ENCODE results near the gene HTR4. TPM values are rescaled to one million over a fixed set of nuclear protein-coding genes. Genes with fewer than 3 reads are reported as not detected.

HTR4 gene
- total RNA-seq, 4 donors from 2014 or later: 0.25 to 1.2 (median 1.0) TPM; not detected in 1

- DNase-seq (ENCODE audit: low spot score in 2 of 2): no peak
- TF ChIP-seq CTCF (IDR thresholded peaks at IDR 0.05) (no peak), POLR2A (IDR thresholded peaks at IDR 0.05) (no peak)
- no peak overlapping the region for H3K4me3 ChIP-seq (ENCODE audit: low read depth, poor library complexity, severe bottlenecking)
- intact Hi-C loops (cut with DNase I; ENCODE audit: low total_unique reads): no loop called here
- WGBS, 2 donors: 61 to 65% methylated on average over 4 of the region's 4 CpGs
Measured at GRCh38 chr5:148666353-148666752, 12.0 kb upstream of the HTR4 start.

- intact Hi-C loops (cut with DNase I; ENCODE audit: low total_unique reads): no loop called here
- DNase-seq (ENCODE audit: low spot score in 2 of 2): no peak
- H3K4me3 ChIP-seq (ENCODE audit: low read depth, poor library complexity, severe bottlenecking): no peak overlapping the region
- 73 to 77% methylated on average over 7 of the region's 7 CpGs for WGBS, 2 donors
- TF ChIP-seq POLR2A (IDR thresholded peaks at IDR 0.05) (no peak), CTCF (IDR thresholded peaks at IDR 0.05) (no peak)
Measured at GRCh38 chr5:148665431-148665830, 11.1 kb upstream of the HTR4 start.

GRCh38 chr5:148663509-148663908 is 9.2 kb upstream of the HTR4 start:
- no peak for DNase-seq (ENCODE audit: low spot score in 2 of 2)
- WGBS, 2 donors: 56 to 68% methylated on average over 2 of the region's 2 CpGs

GRCh38 chr5:148660346-148660660 is 6.0 kb upstream of the HTR4 start:
- TF ChIP-seq POLR2A (IDR thresholded peaks at IDR 0.05) (no peak), CTCF (IDR thresholded peaks at IDR 0.05) (no peak)
- H3K4me3 ChIP-seq (ENCODE audit: low read depth, poor library complexity, severe bottlenecking): no peak overlapping the region
- DNase-seq (ENCODE audit: low spot score in 2 of 2): no peak
- intact Hi-C loops (cut with DNase I; ENCODE audit: low total_unique reads): no loop called here
- 72 to 76% methylated on average over 5 of the region's 5 CpGs for WGBS, 2 donors

More at GRCh38 chr5:148663509-148663908, 9.2 kb upstream of the HTR4 start:
- intact Hi-C loops (cut with DNase I; ENCODE audit: low total_unique reads): no loop called here
- H3K4me3 ChIP-seq (ENCODE audit: low read depth, poor library complexity, severe bottlenecking): no peak overlapping the region
- TF ChIP-seq POLR2A (IDR thresholded peaks at IDR 0.05) (no peak), CTCF (IDR thresholded peaks at IDR 0.05) (no peak)

- no peak overlapping the region for H3K4me3 ChIP-seq (ENCODE audit: low read depth, poor library complexity, severe bottlenecking)
- intact Hi-C loops (cut with DNase I; ENCODE audit: low total_unique reads): no loop called here
- no peak for TF ChIP-seq POLR2A (IDR thresholded peaks at IDR 0.05)
- TF ChIP-seq CTCF (IDR thresholded peaks at IDR 0.05): no peak
- 45 to 72% methylated on average over 2 of the region's 2 CpGs for WGBS, 2 donors
- DNase-seq (ENCODE audit: low spot score in 2 of 2): no peak
Measured at GRCh38 chr5:148659641-148660345, 5.5 kb upstream of the HTR4 start.

GRCh38 chr5:148653291-148653835 is 964 bp downstream of the HTR4 start:
- H3K4me3 ChIP-seq (ENCODE audit: low read depth, poor library complexity, severe bottlenecking): no peak overlapping the region
- no peak for DNase-seq (ENCODE audit: low spot score in 2 of 2)
- no peak for TF ChIP-seq POLR2A (IDR thresholded peaks at IDR 0.05)
- no peak for TF ChIP-seq CTCF (IDR thresholded peaks at IDR 0.05)
- intact Hi-C loops (cut with DNase I; ENCODE audit: low total_unique reads): no loop called here
- 78 to 83% methylated on average over 11 of the region's 11 CpGs for WGBS, 2 donors

Measured in lower leg skin (tissue), 4 donors.